Renal cortical epithelial cell (primary cell): ENCODE data around the gene CA5A. TPM values are rescaled to one million over a fixed set of nuclear protein-coding genes. Genes with fewer than 3 reads are reported as not detected.

Experiments
- DNase-seq: peaks from one replicate; pipeline ENCODE4 v3.0.0-alpha.2; 2011; ENCODE audit warnings: low read depth
- total RNA-seq: library from RNA; depleted of rRNA; stranded (reverse); fragments of >200 nt; gene quantifications from 2 replicates; pipeline ENCODE4 v1.2.3, GENCODE V29; 2014

CA5A gene
- total RNA-seq, 1 donor from 2014 or later = not detected

DNA sequence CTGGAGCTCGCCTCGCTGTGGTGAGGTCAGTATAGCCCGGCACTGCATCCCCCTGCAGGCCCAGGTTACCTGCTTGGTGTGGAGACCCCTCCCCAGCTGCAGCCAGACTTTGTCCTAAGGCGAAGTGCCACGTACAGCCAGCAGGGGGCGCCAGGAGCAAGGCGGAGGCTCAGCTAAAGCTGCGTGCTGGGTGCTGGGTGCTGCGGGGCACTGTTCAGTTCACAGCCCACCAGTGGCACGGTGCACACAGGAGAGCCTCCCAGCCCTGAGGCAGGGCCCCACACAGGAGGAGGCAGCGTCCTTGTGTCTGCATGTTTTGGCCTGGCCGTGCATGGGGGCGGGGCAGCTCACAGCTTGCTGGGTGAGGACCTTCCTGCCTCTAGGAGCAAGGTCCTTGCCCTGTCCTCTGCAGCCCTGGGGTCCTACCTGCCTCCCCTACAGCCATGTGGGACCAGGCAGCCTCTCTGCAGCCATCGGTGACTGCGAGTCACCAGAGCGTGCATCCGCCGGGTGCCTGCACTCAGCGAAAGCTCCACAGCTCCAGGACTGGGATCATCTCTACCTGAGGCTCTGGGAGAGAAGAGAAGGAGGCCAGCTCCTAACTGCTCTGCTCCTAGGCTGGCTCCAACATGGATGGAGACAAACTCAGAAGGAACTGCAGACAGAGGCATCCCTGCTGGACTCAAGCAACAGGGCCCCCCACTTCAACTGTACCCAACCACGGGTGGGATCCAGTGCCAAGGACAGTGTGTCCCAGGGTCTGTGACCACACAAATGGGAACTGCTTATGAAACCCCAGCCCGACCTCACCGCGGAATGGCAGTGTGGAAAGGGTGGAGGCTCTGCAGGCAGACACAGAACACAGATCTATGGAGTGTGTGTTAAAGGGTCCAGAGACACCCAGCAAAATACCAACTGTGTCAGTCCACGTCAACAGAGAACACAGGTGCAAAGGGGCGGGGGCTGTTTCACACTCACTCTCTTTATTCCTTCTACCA is 86.0 kb downstream of the CA5A start:
- DNase-seq = no peak

DNA sequence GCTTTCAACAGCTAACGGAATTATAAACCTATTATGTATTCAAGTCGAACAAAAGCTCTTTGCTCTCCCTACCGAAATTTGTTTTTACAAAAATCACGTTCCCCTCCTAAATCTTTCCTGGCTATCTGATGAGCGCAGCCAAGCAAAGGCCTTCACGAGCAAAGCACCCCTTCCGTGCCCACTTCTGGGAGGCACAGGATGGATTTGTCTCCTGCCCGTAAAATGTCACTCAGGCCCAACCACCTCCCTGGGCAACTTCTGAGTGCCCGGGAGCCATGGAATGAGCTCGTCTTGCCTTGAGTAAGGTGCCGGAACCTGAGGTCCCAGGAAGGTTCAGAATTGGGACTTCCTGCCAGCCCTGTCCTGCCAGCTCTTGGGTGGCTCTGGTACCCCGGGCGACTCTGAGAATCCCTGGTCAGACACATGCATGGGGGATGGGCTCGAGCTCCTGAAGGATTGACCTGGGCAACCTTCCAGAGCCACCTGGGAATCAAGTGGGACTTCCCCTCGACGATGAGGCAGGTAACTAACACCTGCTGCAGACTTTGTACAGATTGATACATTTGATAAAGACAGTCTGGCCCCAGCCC is 86.8 kb downstream of the CA5A start:
- DNase-seq = no peak

DNA sequence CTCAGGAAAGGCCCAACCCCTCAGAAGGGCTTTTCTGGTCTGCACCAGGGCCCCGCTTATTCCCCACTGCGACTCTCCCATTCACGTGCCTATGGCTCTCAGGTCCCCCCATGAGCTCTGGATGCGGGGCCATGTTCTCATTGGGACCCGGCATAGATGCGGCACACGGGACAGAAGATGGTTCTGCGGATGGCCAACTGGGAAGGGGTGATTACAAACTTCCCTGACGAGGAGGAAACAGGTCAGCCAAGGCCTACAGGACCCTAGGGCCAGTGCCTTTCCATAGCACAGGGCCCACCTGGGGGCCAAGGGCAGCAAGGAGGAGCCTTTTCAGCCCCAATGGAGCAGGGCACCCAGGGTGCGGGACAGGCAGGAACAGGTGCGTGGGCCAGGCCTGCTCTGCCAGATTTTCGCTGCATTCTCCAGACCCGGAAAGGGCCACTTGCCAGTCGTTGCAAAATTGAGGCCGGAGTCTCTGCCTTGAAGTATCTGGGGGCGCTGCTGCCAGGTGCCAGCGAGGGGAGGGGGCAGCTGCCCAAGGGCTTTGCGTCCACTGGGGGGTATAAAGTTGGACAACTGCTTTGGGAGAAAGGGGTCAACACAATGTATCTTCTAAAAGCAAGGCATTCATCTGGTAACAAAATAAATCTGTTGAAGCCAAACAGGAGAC is 87.5 kb downstream of the CA5A start:
- DNase-seq = no peak

DNA sequence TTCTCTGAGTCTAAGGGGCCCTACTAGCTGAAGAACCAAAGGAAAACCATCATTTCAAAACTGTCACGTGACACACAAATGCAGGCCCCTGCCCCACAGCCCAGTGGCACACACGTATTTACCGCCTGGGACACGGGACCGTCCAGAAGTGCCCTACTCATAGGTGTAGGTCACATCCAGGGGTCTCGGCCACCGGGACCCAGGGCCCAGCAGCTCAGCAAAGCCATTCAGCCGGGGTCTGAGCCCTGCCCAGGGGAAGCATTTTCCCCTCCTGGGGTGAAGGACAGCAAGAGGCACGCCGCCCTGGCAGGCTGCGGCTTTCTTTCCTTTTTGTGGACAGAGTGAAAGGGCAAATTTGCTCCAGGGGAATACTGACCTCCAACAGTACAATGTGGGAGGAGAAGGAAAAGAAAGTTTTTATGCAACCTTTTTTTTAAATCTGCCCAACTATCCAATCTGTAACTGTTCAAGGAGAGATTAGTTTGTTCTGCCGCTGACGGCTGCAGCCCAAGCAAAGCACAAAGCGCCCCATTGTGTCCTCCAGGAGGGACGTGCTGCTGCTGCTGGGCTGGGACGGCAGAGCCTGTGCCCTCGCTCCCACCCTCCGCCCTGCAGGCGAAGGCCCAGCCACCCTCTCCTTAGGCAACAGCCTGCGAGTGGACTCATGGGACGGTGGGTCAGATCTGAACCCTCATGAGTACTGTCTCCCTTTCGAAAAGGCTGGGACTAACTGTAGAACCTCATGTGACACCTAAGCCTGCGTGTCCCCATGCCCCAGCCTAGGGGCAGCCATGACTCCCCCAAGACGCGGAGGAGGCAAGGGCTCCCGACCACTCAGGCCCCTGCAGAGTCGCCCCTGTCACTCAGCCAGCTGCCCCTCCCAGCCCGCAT is 88.3 kb downstream of the CA5A start:
- DNase-seq = no peak

DNA sequence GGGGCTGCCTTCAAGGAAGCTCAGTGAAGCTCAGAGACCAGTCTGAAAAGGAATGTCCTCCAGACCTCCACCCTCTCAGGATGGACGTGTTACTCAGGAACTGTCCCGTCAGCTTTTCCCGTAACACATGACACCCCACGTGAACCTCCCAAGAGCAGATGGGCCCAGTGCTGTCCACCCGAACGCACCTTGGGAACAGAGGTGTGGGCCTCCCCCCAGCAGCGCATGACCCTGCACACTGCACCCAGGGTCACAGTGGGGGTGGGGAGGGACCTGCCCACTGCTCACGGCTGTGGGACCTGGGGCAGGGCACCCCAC is 88.9 kb downstream of the CA5A start:
- DNase-seq = no peak

DNA sequence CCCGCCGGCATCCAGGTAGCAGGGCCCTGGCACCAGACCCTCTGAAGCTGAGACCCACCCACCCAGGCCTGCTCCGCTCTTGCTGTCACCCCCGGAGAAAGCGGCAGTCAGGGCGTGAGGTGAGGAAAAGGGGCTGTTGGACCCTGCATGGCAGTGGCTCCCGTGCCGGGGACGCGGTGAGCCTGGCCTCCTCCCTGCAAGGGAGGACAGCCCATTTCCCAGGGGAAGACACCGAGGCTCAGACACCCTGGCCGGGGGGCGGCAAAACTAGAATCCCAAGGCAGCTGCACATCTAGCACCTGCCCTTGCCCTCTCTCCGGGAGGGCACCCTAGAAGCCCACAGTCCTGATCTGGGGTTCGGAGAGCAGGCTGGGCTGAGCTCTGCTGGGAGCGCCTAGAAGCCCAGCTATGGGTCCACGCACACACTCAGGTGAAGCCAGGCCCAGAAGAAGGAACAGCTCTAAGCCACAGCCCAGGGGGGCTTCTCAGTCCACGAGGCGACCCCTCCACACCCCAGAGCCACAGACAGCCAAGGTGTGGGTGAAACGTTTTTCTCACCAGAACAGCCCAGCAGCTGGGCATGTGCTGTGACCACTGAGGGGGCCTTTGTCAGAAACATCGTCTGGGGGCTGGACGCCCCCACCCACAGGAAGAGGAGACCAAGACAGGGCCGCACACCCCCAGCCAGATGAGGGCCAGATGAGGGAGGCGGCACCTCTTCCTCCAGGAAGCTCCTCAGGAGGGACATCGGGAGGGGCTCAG is 89.4 kb downstream of the CA5A start:
- no peak for DNase-seq

DNA sequence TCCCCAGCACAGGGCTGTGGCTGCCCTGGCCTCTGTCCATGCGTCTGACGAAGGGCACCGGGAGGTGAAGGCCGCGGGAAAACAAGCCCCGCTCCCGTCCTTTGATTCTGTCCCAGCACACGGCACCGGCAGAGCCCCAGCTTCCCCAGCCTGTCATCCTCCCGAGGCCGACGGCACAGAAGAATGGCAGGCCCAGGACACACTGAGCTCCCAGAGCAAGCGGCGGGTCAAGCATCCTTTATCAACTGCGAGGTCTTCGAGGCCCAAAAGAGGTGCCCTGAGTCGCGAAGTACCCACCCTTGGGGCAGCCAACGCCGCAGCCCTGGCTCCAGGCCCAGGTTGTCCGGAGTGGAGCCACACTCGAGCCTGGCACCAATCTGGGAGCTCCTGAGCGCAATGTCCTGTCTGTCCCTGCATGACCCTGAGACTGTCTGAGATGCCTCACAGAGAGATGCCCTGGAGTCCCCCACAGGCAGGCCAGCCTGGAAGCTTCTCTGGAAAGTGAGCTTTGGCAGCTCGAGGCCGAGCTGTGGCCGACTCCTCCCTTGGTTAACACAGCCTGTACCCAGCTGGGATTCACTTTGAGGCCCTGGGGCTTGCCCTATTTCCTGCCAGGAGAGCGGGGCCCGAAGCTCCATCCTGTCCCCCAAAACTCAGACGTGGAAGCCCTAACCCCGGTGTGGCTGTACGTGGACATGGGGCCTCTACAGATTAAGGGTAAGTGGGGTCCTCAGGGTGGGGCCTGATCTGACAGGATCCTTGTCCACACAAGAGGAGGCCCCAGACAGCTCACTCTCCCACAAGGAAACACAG is 90.3 kb downstream of the CA5A start:
- no peak for DNase-seq

DNA sequence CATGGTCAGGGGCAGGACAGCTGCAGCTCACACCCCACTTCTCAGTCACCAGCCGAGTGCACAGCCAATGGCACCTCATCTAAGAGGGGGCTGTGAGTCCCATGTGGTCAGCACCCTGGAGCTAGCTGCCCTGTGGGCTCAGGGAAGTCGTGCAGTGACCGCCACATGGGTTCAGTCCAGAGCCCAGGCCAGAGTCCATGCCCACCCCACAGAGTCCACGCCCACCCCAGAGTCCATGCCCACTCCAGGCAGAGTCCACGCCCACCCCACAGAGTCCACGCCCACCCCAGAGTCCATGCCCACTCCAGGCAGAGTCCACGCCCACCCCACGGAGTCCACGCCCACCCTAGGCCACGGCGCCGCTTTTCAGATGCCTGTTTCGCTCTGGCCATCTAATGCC is 91.1 kb downstream of the CA5A start:
- DNase-seq = no peak

DNA sequence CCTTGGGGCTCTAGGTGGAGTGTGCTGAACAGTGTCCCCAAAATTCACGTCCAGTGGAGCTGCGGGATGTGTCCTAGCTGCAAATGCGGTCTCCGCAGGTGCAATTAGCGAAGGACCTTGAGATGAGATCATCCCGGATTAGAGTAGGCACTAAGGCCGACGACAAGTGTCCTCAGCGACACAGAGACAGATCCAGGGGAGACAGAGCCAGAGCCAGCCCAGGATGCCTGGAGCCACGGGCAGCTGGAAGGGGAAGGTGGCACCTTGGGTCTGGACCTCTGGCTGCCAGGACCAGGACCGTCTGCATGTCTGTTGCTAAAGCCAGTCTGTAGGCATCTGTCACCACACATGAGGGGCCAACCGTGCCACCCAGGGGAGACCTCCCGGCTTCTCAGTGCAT is 91.5 kb downstream of the CA5A start:
- no peak for DNase-seq

DNA sequence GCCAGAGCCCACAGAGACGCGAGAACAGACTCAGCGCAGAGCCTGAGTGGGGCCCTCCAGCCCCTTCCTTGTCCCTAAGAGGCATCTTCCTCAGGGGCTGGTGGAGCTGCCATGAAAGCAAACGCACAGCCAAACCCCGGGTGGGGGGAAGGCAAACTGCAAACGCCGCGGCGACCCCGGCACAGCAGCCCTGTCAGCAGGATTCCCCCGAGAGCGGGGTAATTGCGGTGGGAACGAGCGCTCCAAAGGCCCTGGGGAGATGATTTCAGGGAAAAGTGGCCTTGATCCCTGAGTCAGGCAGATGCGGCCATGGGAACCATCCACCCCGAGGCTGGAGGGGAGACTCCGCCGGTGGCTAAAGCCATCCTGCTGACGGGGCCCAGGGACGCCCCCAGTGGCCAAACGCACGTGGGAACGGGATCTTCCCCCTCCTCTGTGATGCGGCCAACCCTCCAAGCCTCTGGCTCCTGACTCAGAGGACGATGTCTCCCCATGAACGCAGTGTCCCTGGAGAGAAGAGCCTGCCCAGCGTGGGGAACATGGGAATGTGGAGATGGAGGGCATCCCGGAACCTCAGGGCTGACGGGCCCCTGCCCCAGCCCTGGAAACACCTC is 92.1 kb downstream of the CA5A start:
- no peak for DNase-seq

DNA sequence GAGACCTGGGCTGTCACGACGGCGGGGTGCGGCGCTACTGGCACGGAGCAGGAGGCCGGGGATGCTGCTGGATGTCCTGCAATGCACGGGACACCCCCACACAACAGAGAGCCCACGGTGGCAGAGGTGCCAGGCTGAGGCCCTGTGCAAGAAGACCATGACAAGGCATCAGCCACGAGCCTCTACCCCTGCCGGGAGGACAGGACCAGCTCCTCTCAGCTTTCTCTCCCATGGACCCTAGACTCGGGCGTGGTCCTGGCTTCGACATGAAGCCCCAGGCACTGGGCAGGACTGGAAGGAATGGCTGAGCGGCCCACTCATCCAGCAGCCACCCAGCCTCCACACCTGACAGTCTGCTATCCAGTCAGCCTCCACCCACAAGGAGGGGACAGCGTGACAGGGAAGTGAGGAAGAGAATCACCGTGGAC is 92.6 kb downstream of the CA5A start:
- no peak for DNase-seq

DNA sequence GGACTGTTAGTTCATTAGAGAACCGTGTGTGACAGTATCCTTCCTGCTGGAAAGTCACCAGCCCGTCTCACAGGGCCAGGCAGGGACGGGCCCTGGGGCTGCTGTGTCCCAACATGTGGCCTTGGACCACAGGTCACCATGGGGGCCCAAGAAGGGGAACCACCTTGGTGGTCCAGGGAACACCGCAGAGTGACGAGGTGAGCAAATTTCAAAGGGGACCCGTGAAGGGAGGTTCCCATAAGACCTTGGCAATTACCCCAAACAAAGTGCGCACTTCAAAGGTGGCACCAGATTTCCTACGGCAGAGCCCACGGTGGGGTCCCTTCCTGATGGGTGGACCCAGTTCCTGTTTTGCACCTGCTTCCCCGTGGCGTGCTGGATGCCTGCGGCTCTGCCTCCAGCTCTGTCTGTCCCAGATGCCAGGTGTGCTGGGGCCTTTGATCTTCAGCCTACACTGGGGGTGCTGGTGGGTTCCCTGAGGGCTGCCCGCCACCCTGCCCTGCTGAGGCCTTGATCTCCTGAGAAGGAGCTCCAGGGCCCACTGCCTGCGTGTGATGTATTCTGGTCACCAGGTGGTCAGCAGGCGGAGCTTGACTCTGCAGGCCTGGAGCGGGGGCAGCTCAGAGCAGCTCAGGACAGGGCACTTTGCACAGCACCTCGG is 94.0 kb downstream of the CA5A start:
- no peak for DNase-seq

DNA sequence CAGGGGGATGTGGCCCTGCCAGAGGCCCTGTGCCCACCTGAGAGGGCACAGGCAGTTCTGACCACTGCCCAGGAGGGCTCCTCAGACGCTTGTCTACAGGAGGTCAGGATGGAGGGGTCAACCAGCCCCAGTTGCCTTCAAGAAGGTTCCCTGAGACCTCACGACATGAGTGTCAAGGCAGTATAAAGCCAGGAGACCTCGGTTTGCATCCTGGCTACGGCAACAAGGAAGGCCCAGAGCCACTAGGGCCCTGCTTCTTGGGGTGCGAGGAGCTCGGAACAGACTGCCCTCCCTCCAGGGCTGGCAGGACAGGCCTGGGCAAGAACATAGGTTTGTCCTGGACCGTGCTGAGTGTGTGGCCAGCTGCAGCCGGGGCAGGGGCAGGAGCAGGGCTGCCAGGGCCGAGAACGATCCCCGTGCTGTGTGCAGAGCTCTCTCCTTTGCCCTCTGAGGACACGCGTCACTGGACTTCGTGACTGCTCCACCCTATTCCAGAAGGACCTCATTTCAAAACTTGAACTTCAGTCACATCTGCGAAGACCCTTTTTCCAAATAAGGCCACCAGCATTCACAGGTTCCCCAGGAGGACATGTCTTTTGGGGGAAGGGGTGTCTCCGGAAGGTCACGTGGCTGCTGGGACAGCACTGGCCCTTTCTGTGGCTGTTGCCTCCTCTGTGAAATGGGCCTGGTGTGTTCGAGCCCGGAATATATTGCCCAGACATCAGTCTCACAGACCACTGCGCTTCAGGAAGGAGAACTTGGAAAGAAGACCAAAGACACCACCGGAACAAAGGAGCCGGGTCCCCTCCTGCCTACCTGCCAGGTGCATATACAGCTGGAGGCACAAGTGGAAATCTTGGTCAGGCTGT is 94.8 kb downstream of the CA5A start:
- DNase-seq = no peak

DNA sequence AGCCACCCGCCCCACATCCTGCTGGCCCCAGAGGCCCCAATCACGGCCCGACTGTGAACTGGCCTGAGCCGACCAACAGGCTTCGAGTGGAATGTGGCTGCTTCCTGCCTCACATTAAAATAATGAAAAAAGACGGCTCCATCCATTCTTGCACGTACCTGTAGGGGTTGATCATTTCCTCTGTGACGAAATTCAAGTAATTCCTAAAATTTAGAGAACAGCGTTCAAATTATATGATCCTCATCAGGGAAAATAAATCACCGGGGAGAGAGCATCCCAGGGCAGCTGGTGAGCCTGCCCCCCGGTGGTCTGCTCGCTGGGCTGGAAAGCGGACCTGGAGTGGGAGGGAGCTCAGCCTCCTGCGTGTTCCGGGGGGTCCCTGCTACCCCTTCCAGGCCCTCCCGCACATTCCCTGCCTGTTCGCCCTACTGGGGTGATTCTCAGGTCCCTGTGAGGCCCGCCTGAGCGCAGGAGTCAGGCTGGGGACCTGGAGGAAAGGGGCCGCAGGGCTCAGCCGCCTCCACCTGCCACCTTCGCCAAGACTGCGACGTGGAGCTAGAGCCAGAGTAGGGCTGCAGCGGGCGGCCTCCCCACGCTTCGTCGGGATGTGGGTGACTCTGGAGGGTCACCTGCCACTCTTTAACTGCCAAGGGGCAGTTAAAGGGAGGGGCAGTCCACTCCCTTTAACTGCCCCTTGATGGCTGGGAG is 95.9 kb downstream of the CA5A start:
- DNase-seq = no peak

DNA sequence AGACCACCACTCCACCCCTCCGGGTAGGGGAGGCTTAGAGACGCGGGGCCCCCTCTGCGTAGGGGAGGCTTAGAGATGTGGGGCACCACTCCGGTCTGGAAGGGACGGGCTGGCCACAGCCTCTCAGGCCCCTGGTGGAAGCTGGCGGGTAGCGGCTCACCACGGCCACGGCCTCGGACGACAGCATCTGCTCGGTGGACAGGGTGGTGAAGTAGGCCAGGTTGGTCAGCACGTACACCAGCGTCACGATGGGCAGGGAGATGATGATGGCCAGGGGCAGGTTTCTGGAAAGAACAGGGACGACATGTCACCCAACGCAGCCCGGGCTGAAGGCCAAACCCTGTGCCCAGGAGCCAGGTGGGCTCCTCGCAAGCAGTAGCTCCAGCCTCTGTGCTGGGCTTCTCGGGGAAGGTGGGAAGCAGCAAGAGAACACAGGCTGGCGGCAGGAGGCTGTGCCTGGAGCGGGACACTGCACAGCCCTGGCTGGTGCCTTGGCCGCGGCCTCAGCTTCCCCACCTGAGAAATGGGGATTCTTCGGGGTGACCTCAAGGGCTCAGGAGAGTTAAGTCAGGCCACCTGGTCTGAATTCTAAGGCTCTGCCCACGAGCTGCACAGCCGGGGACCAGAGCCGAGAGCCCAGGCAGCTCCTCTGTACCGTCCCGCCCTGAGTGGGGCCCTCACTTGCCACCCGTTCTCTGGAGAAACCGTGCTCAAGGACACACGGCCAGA is 96.6 kb downstream of the CA5A start:
- DNase-seq = no peak

DNA sequence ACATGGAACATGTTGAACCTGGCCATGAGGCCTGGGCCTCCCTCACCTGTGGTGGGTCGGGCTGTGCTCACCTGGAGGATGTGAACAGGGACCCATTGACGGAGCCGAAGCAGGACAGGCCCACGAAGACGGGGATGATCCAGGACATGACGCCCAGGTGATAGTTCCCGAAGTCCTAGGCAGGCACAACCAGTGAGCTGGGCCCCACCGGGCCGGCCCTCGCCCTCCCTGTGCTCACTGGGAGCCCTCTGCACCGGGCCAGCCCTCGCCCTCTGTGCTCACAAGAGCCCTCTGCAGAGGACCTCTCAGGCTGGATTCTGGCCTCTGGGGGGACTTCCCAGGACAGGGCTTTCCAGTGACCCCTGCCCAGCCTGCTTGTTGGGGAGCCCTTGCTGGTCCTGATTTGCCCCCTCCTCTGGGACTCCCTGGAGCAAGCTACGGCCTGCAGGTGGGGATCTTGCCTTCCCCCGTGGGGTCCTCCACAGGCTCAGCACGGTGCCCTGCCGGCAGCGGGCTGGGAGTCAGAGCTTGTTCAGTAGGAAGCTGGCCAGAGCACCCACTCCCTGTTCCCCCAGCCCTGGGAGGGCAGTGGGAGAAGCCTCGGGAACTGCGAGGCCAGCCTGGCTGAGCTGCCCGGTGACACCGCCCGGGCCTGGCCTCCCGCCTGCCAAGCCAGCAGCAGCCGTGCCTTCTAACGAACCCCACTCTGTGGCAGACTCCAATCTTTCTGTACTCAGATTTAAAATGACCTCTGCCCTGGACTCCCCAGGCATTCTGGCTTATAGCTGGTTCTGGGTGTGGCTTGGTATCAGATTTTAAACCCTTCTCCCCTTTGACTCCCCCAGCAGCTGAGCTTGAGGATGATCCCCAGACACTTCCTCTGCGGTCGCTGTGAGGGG is 97.4 kb downstream of the CA5A start:
- DNase-seq = no peak
